Keratinocyte (primary cell): Measurements from ENCODE around the gene RLBP1. TPM values are rescaled to one million over a fixed set of nuclear protein-coding genes. Genes with fewer than 3 reads are reported as not detected.

Source experiments
- DNase-seq: peaks from one replicate; pipeline ENCODE4 v3.0.0-alpha.2; 2011; ENCODE audit warnings: low read depth, missing footprints, low spot score
- FAIRE-seq: peaks from 2 replicates; lab custom pipeline; 2011; peaks lifted over from hg19 to GRCh38; lab: Jason Lieb, UNC
- H2AFZ ChIP-seq: 2 replicates; pipeline ENCODE4 v1.6.0; 2012; ENCODE audit warnings: low read length, control low read depth, inconsistent platforms; ENCODE audit not compliant: control insufficient read depth
- H3K27ac ChIP-seq: 2 replicates; pipeline ENCODE4 v1.5.1; 2011; ENCODE audit warnings: low read length; ENCODE audit not compliant: control insufficient read depth, insufficient read depth
- H3K27me3 ChIP-seq: 3 replicates; pipeline ENCODE4 v1.6.0; 2011; ENCODE audit warnings: low read length; ENCODE audit not compliant: control insufficient read depth, insufficient read depth; ENCODE audit errors: extremely low read depth
- H3K36me3 ChIP-seq, 2 experiments: 2 replicates in 1 of 2; 3 replicates in 1 of 2; pipeline ENCODE4 v1.5.1; 2011; ENCODE audit warnings: low read length in 2 of 2, mild to moderate bottlenecking in 1 of 2; ENCODE audit not compliant: control insufficient read depth in 2 of 2, insufficient read depth in 2 of 2; ENCODE audit errors: extremely low read depth in 1 of 2
- H3K4me1 ChIP-seq: 3 replicates; pipeline ENCODE4 v1.5.1; 2011; ENCODE audit warnings: low read length; ENCODE audit not compliant: control insufficient read depth, insufficient read depth; ENCODE audit errors: extremely low read depth
- H3K4me2 ChIP-seq: 3 replicates; pipeline ENCODE4 v1.6.0; 2011; ENCODE audit warnings: low read depth, low read length; ENCODE audit not compliant: control insufficient read depth, insufficient read depth; ENCODE audit errors: extremely low read depth
- H3K4me3 ChIP-seq, 3 experiments: fragments of 200-600 bp in 1 of 3; sonication (generic) in 1 of 3; 2 replicates in 2 of 3; 3 replicates in 1 of 3; pipeline ENCODE4 v1.5.1; 2011 to 2016; ENCODE audit warnings: low read length in 3 of 3, mild to moderate bottlenecking in 3 of 3, control low read depth in 2 of 3, inconsistent platforms in 1 of 3, low read depth in 1 of 3, mixed read lengths in 1 of 3, mixed run types in 1 of 3, moderate library complexity in 1 of 3; ENCODE audit not compliant: control insufficient read depth in 2 of 3, insufficient read depth in 2 of 3; ENCODE audit errors: extremely low read depth in 1 of 3
- H3K79me2 ChIP-seq: 2 replicates; pipeline ENCODE4 v1.6.0; 2012; ENCODE audit warnings: low read length; ENCODE audit not compliant: control insufficient read depth, insufficient read depth
- H3K9ac ChIP-seq: 3 replicates; pipeline ENCODE4 v1.6.0; 2011; ENCODE audit warnings: low read length; ENCODE audit not compliant: control insufficient read depth, insufficient read depth; ENCODE audit errors: extremely low read depth
- H3K9me1 ChIP-seq: 3 replicates; pipeline ENCODE4 v1.6.0; 2011; ENCODE audit warnings: low read length; ENCODE audit not compliant: control insufficient read depth, insufficient read depth; ENCODE audit errors: extremely low read depth
- H3K9me3 ChIP-seq: 2 replicates; pipeline ENCODE4 v1.5.1; 2012; ENCODE audit warnings: low read depth, low read length; ENCODE audit not compliant: control insufficient read depth
- H4K20me1 ChIP-seq: 3 replicates; pipeline ENCODE4 v1.6.0; 2011; ENCODE audit warnings: low read length; ENCODE audit not compliant: control insufficient read depth, insufficient read depth; ENCODE audit errors: extremely low read depth
- CTCF ChIP-seq, 3 experiments: IDR thresholded peaks in 1 of 3; conservative IDR thresholded peaks in 1 of 3; optimal IDR thresholded peaks in 1 of 3; 2 replicates in 2 of 3; 3 replicates in 1 of 3; pipeline versions ENCODE3 to v1.5.1; 2011; ENCODE audit warnings: low read length in 3 of 3, mild to moderate bottlenecking in 3 of 3, moderate library complexity in 2 of 3, control low read depth in 1 of 3, inconsistent platforms in 1 of 3; ENCODE audit not compliant: insufficient read depth in 2 of 3; ENCODE audit errors: extremely low read depth in 1 of 3
- EZH2 ChIP-seq: IDR thresholded peaks from one replicate; pipeline ENCODE4 v1.6.1; 2012; ENCODE audit warnings: inconsistent platforms, mild to moderate bottlenecking, low read length, moderate library complexity
- dilution Hi-C: fragments of 300-500 bp; cut with MboI; formaldehyde crosslinking; loops from one replicate; pipeline ENCODE4 v1.7.0; 2020; ENCODE audit warnings: low sequenced_read_pairs; ENCODE audit not compliant: extremely low pct_ligation_motif_present
- polyA plus RNA-seq, 5 experiments: library from polyadenylated mRNA; depleted of rRNA in 3 of 5; stranded (reverse) in 3 of 5; stranded (forward) in 1 of 5; unstranded in 1 of 5; fragments of >200 nt; gene quantifications; 1 replicate in 1 of 5; 2 replicates in 3 of 5; 3 replicates in 1 of 5; pipeline versions ENCODE4 v1.2.1 to v1.2.3, GENCODE V29; 2011 to 2012; ENCODE audit warnings: missing spikeins in 2 of 5, low read depth in 1 of 5, low replicate concordance in 1 of 5

The RLBP1 gene
- polyA plus RNA-seq, 1 donor (not counting 4 experiments of a cell fraction or from before 2014, with no cell fraction given): not detected

GRCh38 chr15:89186803-89187202 lies 34.6 kb downstream of the RLBP1 start:
- no peak for DNase-seq
- TF ChIP-seq EZH2 (no peak), CTCF (optimal IDR thresholded peaks at IDR 0.05 in 1 of 3, IDR thresholded peaks at IDR 0.05 in 1 of 3, conservative IDR thresholded peaks at IDR 0.05 in 1 of 3; ENCODE audit: extremely low read depth in 1 of 3, insufficient read depth in 2 of 3, low read length in 3 of 3) (no peak)
- no peak overlapping the region for H3K4me3 ChIP-seq
- H3K4me1 ChIP-seq: no peaks in the 10 kb centered on the region
- no peak overlapping the region for H3K9ac ChIP-seq
- H3K27ac ChIP-seq: no peak overlapping the region
- no peak for FAIRE-seq
- H3K9me3 ChIP-seq: no peaks in the 10 kb centered on the region
- H4K20me1 ChIP-seq: no peaks in the 10 kb centered on the region
- no peak overlapping the region for H3K4me2 ChIP-seq
- no peaks in the 10 kb centered on the region for H3K79me2 ChIP-seq
- H3K27me3 ChIP-seq: no peaks in the 10 kb centered on the region
- dilution Hi-C loops: no loop called here
- H3K9me1 ChIP-seq: no peaks in the 10 kb centered on the region
- no peak overlapping the region for H2AFZ ChIP-seq
- peaks cover 6 to 8% of the 10 kb centered on the region in 2 experiments for H3K36me3 ChIP-seq

GRCh38 chr15:89184886-89185526 lies 36.4 kb downstream of the RLBP1 start:
- dilution Hi-C loops: no loop called here
- no peaks in the 10 kb centered on the region for H3K9me3 ChIP-seq
- no peak overlapping the region for H2AFZ ChIP-seq
- no peak overlapping the region for H3K4me3 ChIP-seq
- no peaks in the 10 kb centered on the region for H3K79me2 ChIP-seq
- H3K9ac ChIP-seq: no peak overlapping the region
- H3K27me3 ChIP-seq: no peaks in the 10 kb centered on the region
- no peak overlapping the region for H3K4me2 ChIP-seq
- H3K27ac ChIP-seq: no peak overlapping the region
- TF ChIP-seq CTCF (optimal IDR thresholded peaks at IDR 0.05 in 1 of 3, IDR thresholded peaks at IDR 0.05 in 1 of 3, conservative IDR thresholded peaks at IDR 0.05 in 1 of 3; ENCODE audit: extremely low read depth in 1 of 3, insufficient read depth in 2 of 3, low read length in 3 of 3) (no peak), EZH2 (no peak)
- H4K20me1 ChIP-seq: no peaks in the 10 kb centered on the region
- H3K36me3 ChIP-seq: peaks cover 6 to 8% of the 10 kb centered on the region in 2 experiments
- H3K9me1 ChIP-seq: no peaks in the 10 kb centered on the region
- no peak for FAIRE-seq
- H3K4me1 ChIP-seq: no peaks in the 10 kb centered on the region
- no peak for DNase-seq
